ENCODE data around the gene NLRX1.
A peak's percentile ranks its signal among the peaks of the same experiment; 100 is the strongest.
"Not testable (repeated sequence)": the region's sequence is repeated elsewhere in the genome, so short reads cannot be mapped to it uniquely, and the experiment has no call there.

Gene NLRX1

GRCh38 chr11:119153049-119153818 is 15.3 kb upstream of the NLRX1 start:
- no peak for DNase-seq (ENCODE audit: low read depth in 2 of 3, low spot score in 1 of 3)

- no peak for DNase-seq (ENCODE audit: low read depth in 2 of 3, low spot score in 1 of 3)
Measured at GRCh38 chr11:119154178-119154577, 14.3 kb upstream of the NLRX1 start.

GRCh38 chr11:119155733-119156492 is 12.6 kb upstream of the NLRX1 start:
- no peak for DNase-seq (ENCODE audit: low read depth in 2 of 3, low spot score in 1 of 3)

- no peak for DNase-seq (ENCODE audit: low read depth in 2 of 3, low spot score in 1 of 3)
Measured at GRCh38 chr11:119156496-119156895, 12.0 kb upstream of the NLRX1 start.

GRCh38 chr11:119157063-119157462 is 11.5 kb upstream of the NLRX1 start:
- no peak for DNase-seq (ENCODE audit: low read depth in 2 of 3, low spot score in 1 of 3)

GRCh38 chr11:119158467-119158866 is 10.1 kb upstream of the NLRX1 start:
- no peak for DNase-seq (ENCODE audit: low read depth in 2 of 3, low spot score in 1 of 3)

GRCh38 chr11:119160151-119160550 is 8.4 kb upstream of the NLRX1 start:
- DNase-seq (ENCODE audit: low read depth in 2 of 3, low spot score in 1 of 3): no peak

- no peak for DNase-seq (ENCODE audit: low read depth in 2 of 3, low spot score in 1 of 3)
Measured at GRCh38 chr11:119161871-119162270, 6.7 kb upstream of the NLRX1 start.

GRCh38 chr11:119166368-119167076 is 2.0 kb upstream of the NLRX1 start:
- DNase-seq (ENCODE audit: low read depth in 2 of 3, low spot score in 1 of 3): no peak

GRCh38 chr11:119167077-119167458 is 1.5 kb upstream of the NLRX1 start:
- not testable (repeated sequence) for DNase-seq (ENCODE audit: low read depth in 2 of 3, low spot score in 1 of 3)

- no peak for DNase-seq (ENCODE audit: low read depth in 2 of 3, low spot score in 1 of 3)
Measured at GRCh38 chr11:119167933-119168332, 592 bp upstream of the NLRX1 start.

- DNase-seq (ENCODE audit: low read depth in 2 of 3, low spot score in 1 of 3): peak; percentile 26 to 39 (median 26)
Measured at GRCh38 chr11:119169282-119169719, 776 bp downstream of the NLRX1 start.

- DNase-seq (ENCODE audit: low read depth in 2 of 3, low spot score in 1 of 3): no peak
Measured at GRCh38 chr11:119172513-119172912, 4.0 kb downstream of the NLRX1 start.

GRCh38 chr11:119173453-119173852 is 4.9 kb downstream of the NLRX1 start:
- DNase-seq (ENCODE audit: low read depth in 2 of 3, low spot score in 1 of 3): no peak

GRCh38 chr11:119175493-119176077 is 7.1 kb downstream of the NLRX1 start:
- no peak for DNase-seq (ENCODE audit: low read depth in 2 of 3, low spot score in 1 of 3)

GRCh38 chr11:119178166-119178680 is 9.7 kb downstream of the NLRX1 start:
- no peak for DNase-seq (ENCODE audit: low read depth in 2 of 3, low spot score in 1 of 3)

GRCh38 chr11:119179342-119179741 is 10.8 kb downstream of the NLRX1 start:
- no peak for DNase-seq (ENCODE audit: low read depth in 2 of 3, low spot score in 1 of 3)

- DNase-seq (ENCODE audit: low read depth in 2 of 3, low spot score in 1 of 3): no peak
Measured at GRCh38 chr11:119179983-119180382, 11.5 kb downstream of the NLRX1 start.

- no peak for DNase-seq (ENCODE audit: low read depth in 2 of 3, low spot score in 1 of 3)
Measured at GRCh38 chr11:119180729-119181676, 12.5 kb downstream of the NLRX1 start.
